IMR-90 (cell line): ENCODE results near the gene RAD51B. TPM values are rescaled to one million over a fixed set of nuclear protein-coding genes. Genes with fewer than 3 reads are reported as not detected.

Experiments used
- ATAC-seq: fragments of 200-7000 bp; cut with Tn5 transposase; 2 replicates; pipeline ENCODE4 v1.9.1; 2020; ENCODE audit warnings: low read depth, mild to moderate bottlenecking, moderate library complexity
- BruUV-seq: library from RNA; stranded (reverse); fragments of 400-500 nt; replicated peaks from 2 replicates; lab custom pipeline; 2021; lab: Mats Ljungman, UMichigan
- CTCF ChIA-PET: fragments of 300-600 bp; formaldehyde crosslinking; extraction: SDS; loops from one replicate; lab custom pipeline; 2021; ENCODE audit warnings: antibody characterized with exemption; lab: Yijun Ruan, JAX
- POLR2A ChIA-PET: fragments of 300-600 bp; sonication (Branson Sonifier 250); formaldehyde crosslinking; loops from one replicate; lab custom pipeline; 2022; ENCODE audit warnings: antibody characterized with exemption; ENCODE audit not compliant: unreplicated experiment; lab: Charles Lee
- DNase-seq: peaks from one replicate; pipeline ENCODE4 v3.0.0; 2013
- H2AFZ ChIP-seq: replicated peaks from 2 replicates; pipeline ENCODE3; 2013; ENCODE audit warnings: low read length, mild to moderate bottlenecking; ENCODE audit not compliant: poor library complexity
- H2AK5ac ChIP-seq: 2 replicates; pipeline ENCODE4 v1.6.1; 2013; ENCODE audit warnings: low read depth, low read length, inconsistent platforms
- H2AK9ac ChIP-seq: replicated peaks from 2 replicates; pipeline ENCODE3; 2013; ENCODE audit warnings: mild to moderate bottlenecking, low read depth, low read length, moderate library complexity; ENCODE audit not compliant: poor library complexity
- H2BK120ac ChIP-seq: 2 replicates; pipeline ENCODE4 v1.6.1; 2013; ENCODE audit warnings: low read depth, low read length, inconsistent platforms
- H2BK15ac ChIP-seq: 3 replicates; pipeline ENCODE4 v1.6.1; 2013; ENCODE audit warnings: low read depth, low read length, inconsistent platforms
- H2BK20ac ChIP-seq: 2 replicates; pipeline ENCODE4 v1.6.1; 2013; ENCODE audit warnings: low read depth, mild to moderate bottlenecking, inconsistent platforms, low read length, moderate library complexity
- H2BK5ac ChIP-seq: 2 replicates; pipeline ENCODE4 v1.6.1; 2013; ENCODE audit warnings: mild to moderate bottlenecking, low read depth, low read length, inconsistent platforms; ENCODE audit not compliant: poor library complexity, severe bottlenecking
- H3K14ac ChIP-seq: replicated peaks from 2 replicates; pipeline ENCODE4 v1.6.1; 2013; ENCODE audit warnings: low read depth, low read length, inconsistent platforms
- H3K18ac ChIP-seq: 2 replicates; pipeline ENCODE4 v1.6.1; 2013; ENCODE audit warnings: low read depth, low read length, control low read depth
- H3K23ac ChIP-seq: 2 replicates; pipeline ENCODE4 v1.6.1; 2013; ENCODE audit warnings: low read depth, low read length, inconsistent platforms
- H3K27ac ChIP-seq: 2 replicates; pipeline ENCODE4 v1.5.1; 2013; ENCODE audit warnings: mild to moderate bottlenecking, control low read depth, low read length; ENCODE audit not compliant: insufficient read depth
- H3K27me3 ChIP-seq: 2 replicates; pipeline ENCODE4 v1.6.1; 2013; ENCODE audit warnings: low read length; ENCODE audit not compliant: control insufficient read depth, insufficient read depth
- H3K36me3 ChIP-seq: 2 replicates; pipeline ENCODE4 v1.6.1; 2013; ENCODE audit warnings: low read length, mixed read lengths; ENCODE audit not compliant: control insufficient read depth, insufficient read depth
- H3K4ac ChIP-seq: 2 replicates; pipeline ENCODE4 v1.6.1; 2013; ENCODE audit warnings: low read depth, low read length, inconsistent platforms
- H3K4me1 ChIP-seq: 2 replicates; pipeline ENCODE4 v1.6.1; 2013; ENCODE audit warnings: low read length, mixed read lengths; ENCODE audit not compliant: control insufficient read depth, insufficient read depth
- H3K4me2 ChIP-seq: 2 replicates; pipeline ENCODE4 v1.6.1; 2013; ENCODE audit warnings: low read depth, mild to moderate bottlenecking, control low read depth, low read length, moderate library complexity
- H3K4me3 ChIP-seq: 2 replicates; pipeline ENCODE4 v1.5.1; 2013; ENCODE audit warnings: low read depth, mild to moderate bottlenecking, control low read depth, low read length, moderate library complexity; ENCODE audit not compliant: insufficient read depth
- H3K56ac ChIP-seq: 2 replicates; pipeline ENCODE4 v1.6.1; 2013; ENCODE audit warnings: low read length, inconsistent platforms; ENCODE audit not compliant: insufficient read depth; ENCODE audit errors: extremely low read depth
- H3K79me1 ChIP-seq, 2 experiments: 2 replicates each; pipeline ENCODE4 v1.6.1; 2013; ENCODE audit warnings: low read length in 2 of 2, inconsistent platforms in 1 of 2, low read depth in 1 of 2
- H3K9ac ChIP-seq: 2 replicates; pipeline ENCODE4 v1.6.1; 2013; ENCODE audit warnings: low read depth, low read length, control low read depth
- H3K9me1 ChIP-seq: 2 replicates; pipeline ENCODE4 v1.6.1; 2013; ENCODE audit warnings: low read length, inconsistent platforms; ENCODE audit not compliant: insufficient read depth
- H3K9me3 ChIP-seq: 2 replicates; pipeline ENCODE4 v1.6.1; 2013; ENCODE audit warnings: low read length; ENCODE audit not compliant: control insufficient read depth, insufficient read depth
- H4K20me1 ChIP-seq: 2 replicates; pipeline ENCODE4 v1.6.1; 2013; ENCODE audit warnings: low read length, inconsistent platforms; ENCODE audit not compliant: insufficient read depth
- H4K5ac ChIP-seq: 2 replicates; pipeline ENCODE4 v1.6.1; 2013; ENCODE audit warnings: mild to moderate bottlenecking, low read depth, low read length, control low read depth
- H4K8ac ChIP-seq, 2 experiments: 2 replicates each; pipeline ENCODE4 v1.6.1; 2013; ENCODE audit warnings: low read depth in 2 of 2, low read length in 2 of 2, control low read depth in 1 of 2, inconsistent platforms in 1 of 2
- H4K91ac ChIP-seq: 2 replicates; pipeline ENCODE4 v1.6.1; 2013; ENCODE audit warnings: low read depth, low read length, inconsistent platforms; ENCODE audit not compliant: insufficient read depth
- BHLHE40 ChIP-seq: fragments of 150-350 bp; IDR thresholded peaks from 2 replicates; pipeline ENCODE4 v1.6.1; 2016; ENCODE audit warnings: mild to moderate bottlenecking, low read depth, low read length
- CHD1 ChIP-seq: IDR thresholded peaks from 2 replicates; pipeline ENCODE4 v1.6.1; 2012; ENCODE audit warnings: low read depth, low read length, improper control_type of control experiment
- ELK1 ChIP-seq: fragments of 150-350 bp; IDR thresholded peaks from 2 replicates; pipeline ENCODE4 v1.6.1; 2016; ENCODE audit warnings: low read depth, mild to moderate bottlenecking, low read length, moderate library complexity, borderline replicate concordance
- FOS ChIP-seq: fragments of 150-350 bp; IDR thresholded peaks from 2 replicates; pipeline ENCODE4 v1.6.1; 2016; ENCODE audit warnings: low read depth, low read length
- MAFK ChIP-seq: IDR thresholded peaks from 2 replicates; pipeline ENCODE4 v1.6.1; 2012; ENCODE audit warnings: low read depth, low read length, improper control_type of control experiment
- MAZ ChIP-seq: IDR thresholded peaks from 2 replicates; pipeline ENCODE4 v1.6.1; 2012; ENCODE audit warnings: low read depth, mild to moderate bottlenecking, low read length, improper control_type of control experiment, moderate library complexity, borderline replicate concordance
- NFE2L2 ChIP-seq: fragments of 150-350 bp; IDR thresholded peaks from 2 replicates; pipeline ENCODE4 v1.6.1; 2016; ENCODE audit warnings: low read depth, mild to moderate bottlenecking, low read length
- POLR2A ChIP-seq: IDR thresholded peaks from 2 replicates; pipeline ENCODE4 v1.6.1; 2012; ENCODE audit warnings: mild to moderate bottlenecking, low read depth, low read length
- RAD21 ChIP-seq: IDR thresholded peaks from 2 replicates; pipeline ENCODE4 v1.6.1; 2012; ENCODE audit warnings: low read length, improper control_type of control experiment
- RCOR1 ChIP-seq: IDR thresholded peaks from 2 replicates; pipeline ENCODE4 v1.6.1; 2012; ENCODE audit warnings: mild to moderate bottlenecking, low read length, improper control_type of control experiment; ENCODE audit not compliant: insufficient replicate concordance
- RFX5 ChIP-seq: IDR thresholded peaks from 2 replicates; pipeline ENCODE4 v1.8.0; 2012; ENCODE audit warnings: low read depth, mild to moderate bottlenecking, low read length, moderate library complexity
- WGBS, 2 experiments: methylation state at CpG; one replicate each; pipeline versions ENCODE4 v1.1.5 to v1.1.7; 2013; ENCODE audit warnings: missing lambda C conversion rate in 2 of 2; ENCODE audit not compliant: insufficient read length in 1 of 2; ENCODE audit errors: extremely low coverage in 2 of 2; 5-methylcytosine and 5-hydroxymethylcytosine counted together
- dilution Hi-C: fragments of 300-500 bp; cut with HindIII; formaldehyde crosslinking; loops from one replicate; pipeline ENCODE4 v1.14.3; 2018; ENCODE audit warnings: low sequenced_read_pairs; ENCODE audit not compliant: unreplicated experiment
- in situ Hi-C: fragments of 300-500 bp; cut with MboI; formaldehyde crosslinking; loops from 3 replicates; pipeline ENCODE4 v1.14.3; 2019; ENCODE audit warnings: low sequenced_read_pairs, inconsistent platforms, mixed read lengths
- intact Hi-C: fragments of 100-400 bp; cut with micrococcal nuclease; formaldehyde crosslinking; loops from 2 replicates; pipeline ENCODE4 v1.10.0; 2022
- polyA plus RNA-seq, 3 experiments: library from polyadenylated mRNA; depleted of rRNA; stranded (reverse); fragments of >200 nt; gene quantifications; 2 replicates each; pipeline ENCODE4 v1.2.3, GENCODE V29; 2012; ENCODE audit warnings: low replicate concordance in 1 of 3
- total RNA-seq: library from RNA; depleted of rRNA; stranded (reverse); fragments of >200 nt; gene quantifications from 2 replicates; pipeline ENCODE4 v1.2.3, GENCODE V29; 2012
- TF ChIP-seq, protein P1 (sequence below): fragments of 150-350 bp; IDR thresholded peaks from 2 replicates; pipeline ENCODE4 v1.6.1; 2017; ENCODE audit warnings: mild to moderate bottlenecking, antibody characterized with exemption, low read length, low read depth

Gene RAD51B
- total and polyA plus RNA-seq, 2 of the 4 experiments (the other 2 are of a cell fraction), result 5.1 to 18.8 TPM

- dilution Hi-C loops, result no loop called here
- POLR2A ChIA-PET, result no interaction called here
Observed at GRCh38 chr14:68282479-68283377, 463.1 kb downstream of the RAD51B start.

More at GRCh38 chr14:68282479-68283377, 463.1 kb downstream of the RAD51B start:
- CTCF ChIA-PET, result no interaction called here
- H3K4me1 ChIP-seq, result peaks cover 3% of the 10 kb centered on the region
- H2BK15ac ChIP-seq, result no peak overlapping the region
- no peaks in the 10 kb centered on the region for H3K36me3 ChIP-seq
- peaks cover 5% of the 10 kb centered on the region; the same call in 1 of the 2 replicates for H3K9me1 ChIP-seq
- H2AK9ac ChIP-seq, result no peak overlapping the region
- WGBS, 2 experiments, result no CpG with 5 or more reads among the region's 6 CpGs
- DNase-seq (no peak), ATAC-seq (no peak)
- TF ChIP-seq CHD1, result no peak
- TF ChIP-seq RFX5, result no peak
- TF ChIP-seq MAFK, result no peak
- TF ChIP-seq RCOR1, result no peak
- TF ChIP-seq NFE2L2, result no peak
- no peak for TF ChIP-seq POLR2A
- TF ChIP-seq, protein P1, sequence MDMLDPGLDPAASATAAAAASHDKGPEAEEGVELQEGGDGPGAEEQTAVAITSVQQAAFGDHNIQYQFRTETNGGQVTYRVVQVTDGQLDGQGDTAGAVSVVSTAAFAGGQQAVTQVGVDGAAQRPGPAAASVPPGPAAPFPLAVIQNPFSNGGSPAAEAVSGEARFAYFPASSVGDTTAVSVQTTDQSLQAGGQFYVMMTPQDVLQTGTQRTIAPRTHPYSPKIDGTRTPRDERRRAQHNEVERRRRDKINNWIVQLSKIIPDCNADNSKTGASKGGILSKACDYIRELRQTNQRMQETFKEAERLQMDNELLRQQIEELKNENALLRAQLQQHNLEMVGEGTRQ, result no peak
- TF ChIP-seq FOS, result no peak
- no peak for TF ChIP-seq ELK1
- TF ChIP-seq RAD21, result no peak
- TF ChIP-seq MAZ, result no peak
- TF ChIP-seq BHLHE40, result no peak
- H3K4ac ChIP-seq, result no peak overlapping the region; the same call in 1 of the 2 replicates
- H4K20me1 ChIP-seq, result no peaks in the 10 kb centered on the region
- no peak overlapping the region for H3K9ac ChIP-seq
- no peak overlapping the region for H3K4me2 ChIP-seq
- H3K79me1 ChIP-seq, result no peaks in the 10 kb centered on the region; a peak in 1 of 4 replicates
- H2BK20ac ChIP-seq, result no peak overlapping the region
- no peak overlapping the region for H3K18ac ChIP-seq
- H3K27ac ChIP-seq, result no peak overlapping the region
- H3K9me3 ChIP-seq, result no peaks in the 10 kb centered on the region
- H2BK5ac ChIP-seq, result no peak overlapping the region
- H2AK5ac ChIP-seq, result no peak overlapping the region; the same call in 1 of the 2 replicates
- no peak overlapping the region for H3K4me3 ChIP-seq
- intact Hi-C loops (no loop called here), in situ Hi-C loops (no loop called here)
- H3K27me3 ChIP-seq, result no peaks in the 10 kb centered on the region
- H3K23ac ChIP-seq, result no peak overlapping the region
- H3K14ac ChIP-seq, result peak overlapping the region; percentile 35; the same call in 1 of the 2 replicates
- no peak overlapping the region for H4K8ac ChIP-seq
- H3K56ac ChIP-seq, result no peak overlapping the region
- H4K5ac ChIP-seq, result no peak overlapping the region
- no peak overlapping the region for H2AFZ ChIP-seq
- H4K91ac ChIP-seq, result no peak overlapping the region
- no TSS peak for BruUV-seq
- no peak overlapping the region for H2BK120ac ChIP-seq
